ENCODE results near the gene SDK2. TPM values are rescaled to one million over a fixed set of nuclear protein-coding genes. Genes with fewer than 3 reads are reported as not detected.
"Not testable (repeated sequence)": the region's sequence is repeated elsewhere in the genome, so short reads cannot be mapped to it uniquely, and the experiment has no call there.

The SDK2 gene
- total RNA-seq, 1 donor from 2014 or later = 0.96 TPM

DNA sequence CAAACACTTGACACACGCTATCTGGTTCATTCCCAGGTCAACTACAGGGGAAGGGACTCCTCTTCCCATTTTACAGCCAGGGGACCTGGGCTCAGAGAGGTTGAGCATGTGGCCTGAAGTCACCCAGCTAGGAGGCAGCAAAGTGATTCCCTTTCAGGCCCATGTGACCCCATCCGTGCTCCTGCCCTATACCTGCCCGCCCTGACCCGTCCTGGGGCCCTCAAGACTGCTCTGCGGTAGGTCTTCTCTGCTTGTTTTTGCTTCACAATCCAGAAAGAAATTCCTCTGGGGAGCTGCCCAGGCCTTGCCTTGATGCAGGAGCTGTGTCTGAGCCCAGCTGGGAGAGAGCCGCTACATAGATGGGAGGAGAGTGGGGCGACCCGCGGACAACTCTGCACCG lies 161.4 kb downstream of the SDK2 start:
- no peak for DNase-seq (ENCODE audit: low spot score)

DNA sequence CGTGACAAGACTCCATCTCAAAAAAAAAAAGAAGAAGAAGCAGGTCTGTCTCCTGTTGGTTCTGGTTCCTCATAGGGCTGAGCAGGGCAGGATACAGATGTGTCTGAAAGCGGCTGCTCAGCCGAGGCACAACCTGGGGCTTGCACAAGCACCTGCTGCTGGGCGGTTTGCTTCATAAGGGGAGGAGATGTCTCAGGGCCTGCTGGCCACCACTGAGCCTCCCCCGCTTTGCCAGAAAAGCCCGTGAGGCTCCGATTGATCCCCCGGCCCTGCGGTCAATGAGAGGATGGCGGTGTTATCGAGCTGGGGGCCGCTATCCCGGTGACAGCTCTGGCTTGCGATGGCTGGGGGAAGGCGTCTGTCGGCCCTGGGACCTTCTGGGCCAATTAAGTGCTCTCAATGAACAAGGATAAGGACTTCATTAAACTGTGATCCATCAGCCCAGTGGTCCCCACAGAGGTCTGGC lies 162.0 kb downstream of the SDK2 start:
- DNase-seq (ENCODE audit: low spot score) = no peak

DNA sequence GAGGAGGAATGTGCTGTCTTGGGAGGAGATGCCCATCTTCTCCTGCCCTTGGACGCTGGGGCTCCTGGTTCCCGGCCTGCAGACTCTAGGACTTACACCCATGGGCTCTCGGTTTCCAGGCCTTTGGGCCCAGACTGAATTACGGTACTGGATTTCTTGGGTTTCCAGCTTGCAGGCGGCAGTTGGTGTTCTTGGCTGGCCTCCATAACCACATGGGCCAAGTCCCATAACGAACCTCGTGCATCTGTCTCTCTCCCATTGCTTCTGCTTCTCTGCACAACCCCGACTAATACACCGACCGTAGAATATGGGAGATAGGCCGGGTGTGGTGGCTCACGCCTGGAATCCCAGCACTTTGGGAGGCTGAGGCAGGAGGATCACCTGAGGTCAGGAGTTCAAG lies 162.6 kb downstream of the SDK2 start:
- no peak for DNase-seq (ENCODE audit: low spot score)

DNA sequence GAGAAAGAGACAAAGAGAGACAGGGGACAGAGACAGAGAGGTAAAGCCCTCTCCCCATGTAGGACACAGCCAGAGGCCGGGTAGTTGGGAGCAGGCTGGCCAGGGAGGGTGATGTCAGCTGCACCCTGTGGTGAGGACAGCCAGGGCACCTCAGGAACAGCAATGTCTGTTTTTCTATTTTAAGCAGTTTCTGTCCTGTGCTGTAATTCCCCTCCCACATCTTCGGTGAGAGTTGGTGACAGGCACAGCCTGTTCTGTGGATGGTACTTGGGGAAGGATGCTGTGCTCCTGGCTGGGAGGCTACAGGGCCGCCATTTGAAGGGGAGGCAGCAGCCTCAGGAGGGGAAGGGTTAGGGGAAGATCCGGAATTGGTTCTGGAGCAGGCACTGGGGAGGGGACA lies 163.5 kb downstream of the SDK2 start:
- DNase-seq (ENCODE audit: low spot score) = no peak

DNA sequence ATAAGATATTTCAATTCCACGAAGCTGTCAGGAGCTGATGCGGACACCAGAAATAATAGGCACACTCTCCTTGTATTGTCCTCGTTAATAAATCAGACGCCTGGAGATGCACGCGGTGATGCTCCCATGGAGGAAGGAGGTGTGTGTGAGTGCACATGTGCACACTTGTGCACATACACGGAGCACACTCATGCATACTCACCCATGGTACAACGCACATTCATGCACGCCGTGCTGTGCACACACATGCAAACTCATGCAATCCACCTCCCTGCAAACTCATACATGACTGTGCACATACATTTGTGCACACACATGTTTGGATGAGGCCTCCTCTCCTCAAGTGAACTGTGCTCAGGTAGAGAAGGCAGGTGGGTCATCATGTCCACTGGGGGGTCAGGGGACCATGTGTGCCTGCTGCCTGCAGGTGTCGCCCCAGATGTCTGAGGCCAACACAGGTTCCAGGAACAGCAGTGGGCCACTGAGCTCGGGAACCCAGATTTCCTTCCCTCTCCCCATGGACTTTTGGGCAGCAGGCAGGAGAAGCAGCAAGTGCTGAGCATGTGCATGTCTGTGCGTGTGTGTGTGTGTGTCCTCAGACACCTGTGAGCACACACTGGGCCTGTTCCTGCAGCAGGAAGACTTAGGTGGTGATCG lies 165.3 kb downstream of the SDK2 start:
- no peak for DNase-seq (ENCODE audit: low spot score)

- DNase-seq (ENCODE audit: low spot score) = no peak
These were observed 165.9 kb downstream of the SDK2 start for GRCh38 chr17:73478334-73478733.

GRCh38 chr17:73476890-73477350 lies 167.3 kb downstream of the SDK2 start:
- peak; percentile 14 for DNase-seq (ENCODE audit: low spot score)

- peak; percentile 96 for DNase-seq (ENCODE audit: low spot score)
These were observed 169.8 kb downstream of the SDK2 start for GRCh38 chr17:73474370-73474988.

DNA sequence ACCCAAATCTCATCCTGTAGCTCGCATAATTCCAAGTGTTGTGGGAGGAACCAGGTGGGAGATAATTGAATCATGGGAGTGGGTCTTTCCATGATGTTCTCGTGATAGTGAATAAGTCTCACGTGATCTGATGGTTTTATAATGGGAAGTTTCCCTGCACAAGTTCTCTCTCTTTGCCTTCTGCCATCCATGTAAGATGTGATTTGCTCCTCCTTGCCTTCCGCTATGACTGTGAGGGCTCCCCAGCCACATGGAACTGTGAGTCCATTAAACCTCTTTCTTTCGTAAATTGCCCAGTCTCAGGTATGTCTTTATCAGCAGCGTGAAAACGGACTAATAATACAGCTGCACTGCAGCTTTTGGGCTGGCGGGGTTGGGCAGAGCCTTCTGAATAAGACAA lies 171.5 kb downstream of the SDK2 start:
- not testable (repeated sequence) for DNase-seq (ENCODE audit: low spot score)

- DNase-seq (ENCODE audit: low spot score) = no peak
These were observed 172.3 kb downstream of the SDK2 start for GRCh38 chr17:73471924-73472323.

DNA sequence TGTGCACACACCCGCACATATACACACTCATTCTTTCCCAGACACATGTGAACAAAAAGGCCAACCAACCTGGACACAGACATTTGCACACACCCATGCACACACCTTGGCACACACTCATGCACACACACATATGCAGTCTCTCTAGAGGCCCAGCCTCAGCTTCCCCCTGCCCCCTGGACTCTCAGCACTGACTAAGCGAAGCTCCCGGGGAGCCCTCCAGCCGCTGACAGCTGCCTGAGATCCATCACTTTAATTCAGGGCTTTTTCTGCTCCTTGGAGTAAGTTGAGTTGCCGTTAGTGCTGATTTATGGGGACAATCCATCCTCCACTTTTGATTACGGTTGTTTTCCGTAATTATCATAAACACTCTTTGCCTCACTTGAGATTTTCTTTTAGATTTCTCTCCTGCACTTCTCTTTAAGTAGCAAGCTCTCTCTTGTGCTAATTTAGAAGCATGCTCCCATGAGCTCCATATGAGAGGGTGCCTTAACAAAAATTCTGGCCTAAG lies 173.9 kb downstream of the SDK2 start:
- DNase-seq (ENCODE audit: low spot score) = no peak

- no peak for DNase-seq (ENCODE audit: low spot score)
These were observed 174.9 kb downstream of the SDK2 start for GRCh38 chr17:73469311-73469710.

DNA sequence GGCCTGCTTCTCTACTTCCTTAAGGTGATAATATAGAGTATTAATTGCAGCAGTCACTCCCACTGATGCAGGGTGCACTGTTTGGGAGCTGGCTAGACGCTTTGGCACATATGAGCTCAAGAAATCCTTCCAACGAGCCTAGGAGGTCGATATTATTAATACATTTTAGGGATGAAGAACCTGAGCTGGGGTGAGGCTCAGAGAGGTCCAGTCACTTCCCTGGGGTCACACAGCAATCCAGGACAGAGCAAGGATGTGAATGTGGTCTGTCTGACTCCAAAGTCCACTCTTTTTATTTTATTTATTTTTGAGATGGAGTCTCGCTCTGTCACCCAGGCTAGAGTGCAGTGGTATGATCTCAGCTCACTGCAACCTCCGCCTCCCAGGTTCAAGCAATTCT lies 176.0 kb downstream of the SDK2 start:
- no peak for DNase-seq (ENCODE audit: low spot score)

DNA sequence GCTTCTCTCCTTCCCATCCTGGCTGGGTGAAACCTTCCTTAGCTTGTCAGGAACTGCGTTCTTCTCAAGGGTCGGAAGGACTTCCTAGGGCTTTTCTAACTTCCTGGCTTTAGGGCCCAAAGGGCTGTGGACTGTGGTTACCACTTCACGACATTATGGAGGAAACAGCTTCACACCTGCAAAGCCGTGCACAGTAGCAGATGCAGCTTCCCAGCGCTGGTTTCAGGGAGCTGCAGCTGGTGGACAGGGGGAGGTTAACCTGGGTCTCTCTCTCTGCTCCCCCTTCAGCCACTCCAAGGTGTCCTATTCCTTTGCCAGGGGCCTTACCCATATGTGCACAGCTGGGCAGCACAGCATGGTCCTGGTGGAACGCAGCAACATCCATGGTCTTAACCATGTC lies 176.6 kb downstream of the SDK2 start:
- DNase-seq (ENCODE audit: low spot score) = no peak

- DNase-seq (ENCODE audit: low spot score) = no peak
These were observed 177.4 kb downstream of the SDK2 start for GRCh38 chr17:73466704-73467433.

DNA sequence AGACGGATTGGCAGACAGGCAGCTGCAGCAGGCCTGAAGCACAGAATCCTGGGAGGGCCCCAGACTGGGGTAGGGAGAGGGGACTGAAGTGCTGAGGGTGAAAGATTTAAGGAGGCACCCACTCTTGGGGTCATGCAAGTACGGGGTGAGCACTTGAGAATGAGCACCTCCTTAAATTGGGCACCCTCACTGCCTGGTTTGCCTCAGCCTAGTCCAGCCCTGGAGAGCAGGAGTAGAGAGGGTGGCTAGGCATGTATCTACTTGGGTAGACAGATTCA lies 178.4 kb downstream of the SDK2 start:
- DNase-seq (ENCODE audit: low spot score) = no peak

DNA sequence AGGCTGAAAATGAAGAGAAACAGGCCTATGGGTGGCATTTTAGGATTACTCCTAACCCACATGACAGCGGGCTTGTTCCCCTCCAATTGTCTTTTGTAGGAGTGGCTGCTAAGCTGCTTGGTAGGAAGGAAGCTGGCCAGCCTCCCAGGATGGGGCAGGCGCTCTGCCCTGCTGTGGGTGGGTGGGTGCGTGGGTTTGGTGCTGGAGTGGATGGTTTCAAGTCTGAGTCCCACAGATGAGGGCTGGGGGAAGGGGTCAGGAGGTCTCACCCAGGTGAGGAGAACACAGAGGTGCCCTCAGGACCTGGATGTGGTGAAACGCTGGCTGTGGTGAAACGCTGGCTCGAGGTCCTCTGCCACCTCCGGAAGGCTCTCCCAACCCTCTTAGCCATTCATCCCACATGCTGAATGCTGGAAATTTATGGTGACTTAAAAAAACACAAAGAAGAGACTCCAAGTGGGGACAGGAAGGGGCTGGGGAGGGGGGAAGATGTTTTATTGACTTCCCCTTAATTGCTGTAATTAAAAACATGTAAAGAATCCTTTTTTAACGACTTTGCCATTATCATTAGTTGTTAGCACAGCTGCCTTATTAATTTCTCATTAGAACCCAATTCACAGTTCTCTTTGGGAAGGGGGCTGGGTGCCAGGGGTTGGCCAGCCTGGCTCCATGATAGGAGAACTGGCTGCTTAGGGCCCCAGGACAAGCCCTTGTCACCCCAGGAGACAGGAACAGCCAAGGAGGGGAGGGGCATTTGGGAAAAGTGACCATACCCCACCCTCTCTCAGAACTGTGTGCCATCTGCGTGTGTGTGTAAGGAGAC lies 178.9 kb downstream of the SDK2 start:
- no peak for DNase-seq (ENCODE audit: low spot score)

DNA sequence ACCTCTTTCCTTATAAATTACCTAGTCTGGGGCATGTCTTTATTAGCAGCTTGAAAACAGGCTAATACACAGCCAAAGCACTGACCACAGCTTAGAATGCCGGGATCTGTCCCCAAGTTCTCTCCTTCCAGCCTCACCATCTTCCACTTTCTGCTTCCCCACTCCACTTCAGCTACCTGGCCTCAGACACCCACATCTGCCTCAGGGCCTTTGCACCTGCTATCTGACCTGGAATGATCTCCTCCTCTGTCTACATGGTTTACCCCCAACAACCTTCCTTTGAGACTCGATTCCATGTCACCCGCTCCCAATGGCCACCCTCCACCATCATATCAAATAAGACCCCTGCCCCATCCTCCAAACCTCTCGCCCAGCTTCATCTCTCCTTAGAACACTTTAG lies 179.8 kb downstream of the SDK2 start:
- DNase-seq (ENCODE audit: low spot score) = no peak

- DNase-seq (ENCODE audit: low spot score) = no peak
These were observed 180.4 kb downstream of the SDK2 start for GRCh38 chr17:73463821-73464220.

DNA sequence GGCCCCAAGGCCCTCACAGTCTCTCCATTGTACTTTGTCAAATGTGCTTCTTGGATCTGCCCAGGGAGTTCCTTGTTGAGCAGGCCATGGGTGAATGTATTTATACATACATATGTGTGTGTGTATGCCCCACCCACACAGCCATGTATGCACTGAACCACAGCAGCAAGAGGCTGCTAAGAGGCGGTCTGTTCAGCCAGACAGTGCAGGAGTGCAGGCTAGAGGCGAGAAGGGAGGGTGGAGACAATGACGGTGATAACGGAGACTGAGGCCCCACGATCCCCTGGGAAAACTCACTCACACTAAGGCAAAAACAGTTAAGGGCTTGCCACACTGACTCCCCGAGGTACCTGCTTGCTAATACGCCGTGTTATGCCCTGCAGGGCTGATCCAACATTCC lies 181.4 kb downstream of the SDK2 start:
- DNase-seq (ENCODE audit: low spot score) = peak; percentile 34

- no peak for DNase-seq (ENCODE audit: low spot score)
These were observed 184.3 kb downstream of the SDK2 start for GRCh38 chr17:73459980-73460379.

DNA sequence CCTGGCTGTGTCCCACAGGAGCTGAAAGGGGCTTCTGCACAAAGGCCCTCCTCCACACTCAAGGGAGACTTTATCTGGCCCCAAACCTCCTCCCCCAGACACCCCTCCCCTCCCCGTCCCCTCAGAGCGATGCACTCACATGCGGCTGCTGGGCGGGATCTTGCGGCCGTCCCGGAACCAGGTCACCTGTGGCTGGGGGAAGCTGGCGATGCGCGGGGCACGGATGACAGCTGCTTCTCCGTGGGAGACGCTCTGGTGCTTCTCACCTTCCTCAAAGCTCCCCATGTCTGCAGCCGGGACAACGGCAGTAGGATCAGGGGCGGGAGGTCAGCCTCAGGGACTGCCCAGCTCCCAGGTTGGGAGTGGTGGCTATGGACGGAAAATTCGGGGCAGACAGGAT lies 188.5 kb downstream of the SDK2 start:
- DNase-seq (ENCODE audit: low spot score) = no peak

All from umbilical cord (tissue), 2 donors.